Tibial nerve (tissue), 4 donors: Measurements from ENCODE around the gene HMCN1. TPM values are rescaled to one million over a fixed set of nuclear protein-coding genes. Genes with fewer than 3 reads are reported as not detected.
"Not testable (repeated sequence)": the region's sequence is repeated elsewhere in the genome, so short reads cannot be mapped to it uniquely, and the experiment has no call there.

Experiments used
- DNase-seq, 2 donors: peaks; one replicate each; pipeline ENCODE4 v3.0.0-alpha.2; 2019; ENCODE audit warnings: low spot score in 2 of 2
- H3K27ac ChIP-seq, 4 donors: fragments of 200-600 bp; sonication (generic) in 3 of 4; one replicate each; pipeline ENCODE4 v1.5.1; 2017 to 2019; ENCODE audit warnings: mild to moderate bottlenecking in 1 of 4
- H3K27me3 ChIP-seq, 2 donors: fragments of 200-600 bp; sonication (generic) in 1 of 2; one replicate each; pipeline versions ENCODE4 v1.5.1 to v1.6.0; 2017 to 2019
- H3K36me3 ChIP-seq, 3 donors: fragments of 200-600 bp; sonication (generic); one replicate each; pipeline ENCODE4 v1.5.1; 2018 to 2019
- H3K4me1 ChIP-seq, 4 donors: fragments of 200-600 bp; sonication (generic) in 3 of 4; one replicate each; pipeline ENCODE4 v1.5.1; 2017 to 2019
- H3K4me3 ChIP-seq, 4 donors: fragments of 200-600 bp; sonication (generic) in 3 of 4; one replicate each; pipeline ENCODE4 v1.5.1; 2017 to 2019; ENCODE audit warnings: mild to moderate bottlenecking in 1 of 4, moderate library complexity in 1 of 4
- H3K9me3 ChIP-seq, 4 donors: fragments of 200-600 bp; sonication (generic) in 3 of 4; one replicate each; pipeline ENCODE4 v1.5.1; 2017 to 2019
- CTCF ChIP-seq, 5 experiments: fragments of 200-600 bp in 3 of 5; fragments of 450-650 bp in 2 of 5; sonication (generic) in 3 of 5; IDR thresholded peaks; one replicate each; pipeline ENCODE4 v1.5.1; 2016 to 2019; ENCODE audit warnings: antibody characterized with exemption in 5 of 5, mild to moderate bottlenecking in 3 of 5, moderate library complexity in 2 of 5
- EP300 ChIP-seq, 2 donors: sonication (generic); formaldehyde crosslinking; IDR thresholded peaks; one replicate each; pipeline ENCODE4 v1.6.1; 2017; ENCODE audit warnings: antibody characterized with exemption in 2 of 2, mild to moderate bottlenecking in 1 of 2
- POLR2A ChIP-seq, 2 donors: fragments of 450-650 bp; IDR thresholded peaks; one replicate each; pipeline ENCODE4 v1.6.1; 2017; ENCODE audit warnings: antibody characterized with exemption in 2 of 2, mild to moderate bottlenecking in 2 of 2, moderate library complexity in 2 of 2
- WGBS, 2 donors: methylation state at CpG; one replicate each; pipeline ENCODE4 v1.1.5; 2018; 5-methylcytosine and 5-hydroxymethylcytosine counted together
- total RNA-seq, 4 donors: library from RNA; depleted of rRNA; stranded (reverse); fragments of >200 nt; gene quantifications; one replicate each; pipeline ENCODE4 v1.1.0, GENCODE V29; 2016

Gene HMCN1
- total RNA-seq, 4 donors from 2014 or later: 2.1 to 13.3 (median 3.9) TPM

GRCh38 chr1:185788386-185788785, 54.2 kb downstream of the HMCN1 start:
- no peaks in the 10 kb centered on the region for H3K27me3 ChIP-seq
- peaks cover 0 to 14% (median 0%) of the 10 kb centered on the region in 4 donors for H3K4me1 ChIP-seq
- no peak overlapping the region for H3K27ac ChIP-seq
- no peaks in the 10 kb centered on the region for H3K36me3 ChIP-seq
- H3K4me3 ChIP-seq: no peak overlapping the region
- 49 to 52% methylated on average over 3 of the region's 3 CpGs for whole genome bisulfite sequencing, 2 donors
- TF ChIP-seq CTCF (IDR thresholded peaks at IDR 0.05): no peak
- no peak for TF ChIP-seq EP300 (IDR thresholded peaks at IDR 0.05)
- no peak for TF ChIP-seq POLR2A (IDR thresholded peaks at IDR 0.05)
- H3K9me3 ChIP-seq: no peaks in the 10 kb centered on the region
- DNase-seq: no peak

- no peak for DNase-seq
- H3K27me3 ChIP-seq: no peaks in the 10 kb centered on the region
- TF ChIP-seq EP300 (IDR thresholded peaks at IDR 0.05) (no peak), POLR2A (IDR thresholded peaks at IDR 0.05) (no peak), CTCF (IDR thresholded peaks at IDR 0.05) (no peak)
- H3K27ac ChIP-seq: no peak overlapping the region
- 67 to 82% methylated on average over 2 of the region's 2 CpGs for WGBS, 2 donors
- no peak overlapping the region for H3K4me3 ChIP-seq
- H3K9me3 ChIP-seq: no peaks in the 10 kb centered on the region
- no peaks in the 10 kb centered on the region for H3K36me3 ChIP-seq
- H3K4me1 ChIP-seq: peaks cover 0 to 14% (median 0%) of the 10 kb centered on the region in 4 donors
Measured at GRCh38 chr1:185789501-185790193, 55.5 kb downstream of the HMCN1 start.

GRCh38 chr1:185790194-185790735, 56.1 kb downstream of the HMCN1 start:
- WGBS, 2 donors: 20 to 21% methylated on average over 2 of the region's 2 CpGs

GRCh38 chr1:185792040-185792439, 57.8 kb downstream of the HMCN1 start:
- no peak for DNase-seq
- Histone ChIP-seq H3K27ac (no peak overlapping the region), H3K4me1 (peaks cover 0 to 14% (median 0%) of the 10 kb centered on the region in 4 donors), H3K4me3 (no peak overlapping the region), H3K9me3 (no peaks in the 10 kb centered on the region), H3K36me3 (no peaks in the 10 kb centered on the region), H3K27me3 (no peaks in the 10 kb centered on the region)
- WGBS, 2 donors: 80 to 92% methylated on average over 1 of the region's 1 CpG
- TF ChIP-seq POLR2A (IDR thresholded peaks at IDR 0.05): no peak
- no peak for TF ChIP-seq EP300 (IDR thresholded peaks at IDR 0.05)
- TF ChIP-seq CTCF (IDR thresholded peaks at IDR 0.05): no peak

More at GRCh38 chr1:185790194-185790735, 56.1 kb downstream of the HMCN1 start:
- no peak overlapping the region for H3K4me3 ChIP-seq
- no peak for DNase-seq
- peaks cover 0 to 14% (median 0%) of the 10 kb centered on the region in 4 donors for H3K4me1 ChIP-seq
- H3K27me3 ChIP-seq: no peaks in the 10 kb centered on the region
- H3K9me3 ChIP-seq: no peaks in the 10 kb centered on the region
- H3K27ac ChIP-seq: no peak overlapping the region
- TF ChIP-seq CTCF (IDR thresholded peaks at IDR 0.05) (no peak), EP300 (IDR thresholded peaks at IDR 0.05) (no peak), POLR2A (IDR thresholded peaks at IDR 0.05) (no peak)
- H3K36me3 ChIP-seq: no peaks in the 10 kb centered on the region

- H3K27me3 ChIP-seq, H3K36me3 ChIP-seq, DNase-seq, H3K4me3 ChIP-seq, H3K27ac ChIP-seq: not testable (repeated sequence)
- WGBS, 2 donors: 83 to 89% methylated on average over 2 of the region's 2 CpGs
- H3K4me1 ChIP-seq: peaks cover 0 to 12% (median 0%) of the 10 kb centered on the region in 4 donors
- peaks cover 0 to 13% (median 0%) of the 10 kb centered on the region in 4 donors for H3K9me3 ChIP-seq
Measured at GRCh38 chr1:185794495-185794894, 60.3 kb downstream of the HMCN1 start.
